Testis (tissue), 2 donors: ENCODE data around the gene DUOXA1.

Source experiments
- CTCF ChIP-seq, 3 experiments: fragments of 450-650 bp in 2 of 3; fragments of 200-600 bp in 1 of 3; sonication (generic) in 1 of 3; IDR thresholded peaks; one replicate each; pipeline ENCODE4 v1.5.1; 2016 to 2019; ENCODE audit warnings: antibody characterized with exemption in 3 of 3, mild to moderate bottlenecking in 2 of 3, moderate library complexity in 1 of 3
- POLR2A ChIP-seq: fragments of 450-650 bp; IDR thresholded peaks from one replicate; pipeline ENCODE4 v1.6.1; 2017; ENCODE audit warnings: antibody characterized with exemption, mild to moderate bottlenecking, moderate library complexity

DNA sequence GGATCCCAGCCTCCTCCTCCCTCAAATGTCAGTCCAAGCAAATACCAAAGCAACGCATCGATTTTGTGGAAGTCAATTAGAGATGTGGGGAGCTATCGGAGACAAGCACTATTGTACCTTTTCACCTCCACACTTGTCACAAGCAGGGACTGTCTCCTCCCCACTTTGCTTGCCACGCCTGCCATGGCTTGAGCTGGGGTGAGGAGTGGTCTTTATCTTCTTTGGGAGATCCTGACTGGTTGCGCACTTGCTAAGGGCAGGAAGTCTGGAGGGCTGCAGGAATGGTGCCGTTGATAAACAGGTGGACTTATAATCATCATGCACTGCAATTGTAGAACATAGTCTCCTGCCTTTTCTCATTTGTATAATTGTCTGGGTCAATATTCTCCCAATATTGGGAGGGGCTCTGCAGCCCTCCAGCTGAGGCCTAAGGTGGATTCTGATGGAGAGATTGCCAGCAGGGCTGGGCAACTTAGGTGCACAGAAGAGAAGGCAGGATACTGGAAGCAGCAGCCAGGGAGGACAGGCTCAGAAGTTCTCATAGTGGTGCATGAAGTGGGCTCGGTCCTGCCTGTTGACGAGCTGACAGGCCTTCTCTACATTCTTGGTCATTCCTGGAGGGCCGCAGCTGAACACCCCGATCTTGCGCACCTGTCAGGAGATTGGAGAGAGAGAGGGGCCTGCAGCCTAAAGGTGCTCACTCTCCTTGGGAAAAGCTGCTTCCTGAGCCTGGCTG, 35.9 kb downstream of the DUOXA1 start:
- no peak for TF ChIP-seq CTCF (IDR thresholded peaks at IDR 0.05)
- TF ChIP-seq POLR2A = no peak
